ENCODE data around the gene RING1.

RING1 gene

GRCh38 chr6:33172688-33173534 is 35.4 kb upstream of the RING1 start:
- DNase-seq, result peak; percentile 64 to 75 (median 68)

GRCh38 chr6:33173535-33174180 is 34.6 kb upstream of the RING1 start:
- no peak for DNase-seq

GRCh38 chr6:33174784-33175183 is 33.5 kb upstream of the RING1 start:
- DNase-seq, result no peak

GRCh38 chr6:33175436-33176069 is 32.7 kb upstream of the RING1 start:
- no peak for DNase-seq

GRCh38 chr6:33176906-33177305 is 31.4 kb upstream of the RING1 start:
- DNase-seq, result no peak

- DNase-seq, result no peak
Measured at GRCh38 chr6:33177552-33178446, 30.5 kb upstream of the RING1 start.

GRCh38 chr6:33178755-33179475 is 29.4 kb upstream of the RING1 start:
- DNase-seq, result no peak

- DNase-seq, result no peak
Measured at GRCh38 chr6:33181141-33181540, 27.2 kb upstream of the RING1 start.

GRCh38 chr6:33183071-33183683 is 25.1 kb upstream of the RING1 start:
- no peak for DNase-seq

- no peak for DNase-seq
Measured at GRCh38 chr6:33185190-33185589, 23.1 kb upstream of the RING1 start.

GRCh38 chr6:33185654-33186187 is 22.6 kb upstream of the RING1 start:
- DNase-seq, result no peak

GRCh38 chr6:33187809-33188208 is 20.5 kb upstream of the RING1 start:
- DNase-seq, result no peak

- no peak for DNase-seq
Measured at GRCh38 chr6:33189164-33189563, 19.1 kb upstream of the RING1 start.

GRCh38 chr6:33189625-33190448 is 18.5 kb upstream of the RING1 start:
- no peak for DNase-seq

- no peak for DNase-seq
Measured at GRCh38 chr6:33190504-33191107, 17.7 kb upstream of the RING1 start.

GRCh38 chr6:33191383-33192104 is 16.8 kb upstream of the RING1 start:
- DNase-seq, result no peak

GRCh38 chr6:33192105-33192646 is 16.1 kb upstream of the RING1 start, which contains the start of gene COL11A2:
Gene COL11A2, minus strand, starts transcription at chr6:33192467. Its CDS starts 227 bp downstream, at chr6:33192240.
- DNase-seq, result no peak

- peak in 1 of 3 donors; percentile 58 for DNase-seq
Measured at GRCh38 chr6:33192671-33193602, 15.4 kb upstream of the RING1 start.
